ENCODE measurements around the gene GGT5.
"Not testable (repeated sequence)": the region's sequence is repeated elsewhere in the genome, so short reads cannot be mapped to it uniquely, and the experiment has no call there.

GGT5 gene

DNA sequence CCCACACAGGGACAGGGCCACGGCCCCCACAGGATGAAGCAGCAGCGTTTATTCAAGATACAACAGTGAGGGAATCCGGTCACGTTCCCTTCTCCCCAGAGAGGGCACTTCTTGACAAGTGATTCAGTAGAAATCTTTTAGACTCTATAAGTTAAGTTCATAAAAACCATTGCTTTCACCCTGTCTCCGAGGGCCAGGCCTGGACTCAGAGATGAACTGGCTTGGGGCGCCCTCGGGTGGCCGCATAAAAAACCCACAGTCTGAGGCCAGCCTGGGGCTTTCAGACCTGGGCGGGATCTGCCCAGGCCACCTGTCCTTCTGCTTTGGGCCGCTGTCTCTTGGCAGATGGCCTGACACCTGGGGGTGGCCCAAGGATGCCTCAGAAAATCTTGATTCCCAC, 14.6 kb upstream of the GGT5 start:
- H3K4me3 ChIP-seq (ENCODE audit: low read depth in 1 of 2, low read length in 1 of 2); H3K36me3 ChIP-seq; H3K27ac ChIP-seq; H3K27me3 ChIP-seq; H3K4me1 ChIP-seq (ENCODE audit: control insufficient read depth in 1 of 2, insufficient read depth in 1 of 2, low read depth in 1 of 2, low read length in 1 of 2); H3K9me3 ChIP-seq: not testable (repeated sequence)
- TF ChIP-seq, protein P1, sequence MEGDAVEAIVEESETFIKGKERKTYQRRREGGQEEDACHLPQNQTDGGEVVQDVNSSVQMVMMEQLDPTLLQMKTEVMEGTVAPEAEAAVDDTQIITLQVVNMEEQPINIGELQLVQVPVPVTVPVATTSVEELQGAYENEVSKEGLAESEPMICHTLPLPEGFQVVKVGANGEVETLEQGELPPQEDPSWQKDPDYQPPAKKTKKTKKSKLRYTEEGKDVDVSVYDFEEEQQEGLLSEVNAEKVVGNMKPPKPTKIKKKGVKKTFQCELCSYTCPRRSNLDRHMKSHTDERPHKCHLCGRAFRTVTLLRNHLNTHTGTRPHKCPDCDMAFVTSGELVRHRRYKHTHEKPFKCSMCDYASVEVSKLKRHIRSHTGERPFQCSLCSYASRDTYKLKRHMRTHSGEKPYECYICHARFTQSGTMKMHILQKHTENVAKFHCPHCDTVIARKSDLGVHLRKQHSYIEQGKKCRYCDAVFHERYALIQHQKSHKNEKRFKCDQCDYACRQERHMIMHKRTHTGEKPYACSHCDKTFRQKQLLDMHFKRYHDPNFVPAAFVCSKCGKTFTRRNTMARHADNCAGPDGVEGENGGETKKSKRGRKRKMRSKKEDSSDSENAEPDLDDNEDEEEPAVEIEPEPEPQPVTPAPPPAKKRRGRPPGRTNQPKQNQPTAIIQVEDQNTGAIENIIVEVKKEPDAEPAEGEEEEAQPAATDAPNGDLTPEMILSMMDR (IDR thresholded peaks at IDR 0.05): peak; percentile 53

DNA sequence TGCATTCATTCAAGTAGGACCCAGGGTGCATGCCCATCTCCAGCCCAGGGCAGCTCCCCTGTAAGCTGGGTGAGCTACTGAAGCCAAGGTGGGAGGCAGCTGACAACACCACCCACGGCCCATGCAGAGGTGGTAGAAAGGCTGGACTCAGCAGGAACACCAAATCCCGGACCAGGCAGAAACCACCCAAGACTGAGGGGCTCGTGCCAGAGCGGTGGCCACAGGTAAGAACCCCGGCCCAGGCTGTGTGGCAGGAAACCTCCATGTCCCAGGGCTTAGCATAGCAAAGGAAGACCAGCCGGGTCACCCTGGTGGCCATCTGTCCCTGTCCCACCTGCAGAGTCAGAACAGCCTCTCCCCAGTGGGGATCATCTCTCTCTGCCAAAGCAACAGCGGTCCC, 11.9 kb upstream of the GGT5 start:
- H3K27ac ChIP-seq; H3K9me3 ChIP-seq; H3K27me3 ChIP-seq; H3K36me3 ChIP-seq; H3K4me1 ChIP-seq (ENCODE audit: control insufficient read depth in 1 of 2, insufficient read depth in 1 of 2, low read depth in 1 of 2, low read length in 1 of 2); H3K4me3 ChIP-seq (ENCODE audit: low read depth in 1 of 2, low read length in 1 of 2): not testable (repeated sequence)

DNA sequence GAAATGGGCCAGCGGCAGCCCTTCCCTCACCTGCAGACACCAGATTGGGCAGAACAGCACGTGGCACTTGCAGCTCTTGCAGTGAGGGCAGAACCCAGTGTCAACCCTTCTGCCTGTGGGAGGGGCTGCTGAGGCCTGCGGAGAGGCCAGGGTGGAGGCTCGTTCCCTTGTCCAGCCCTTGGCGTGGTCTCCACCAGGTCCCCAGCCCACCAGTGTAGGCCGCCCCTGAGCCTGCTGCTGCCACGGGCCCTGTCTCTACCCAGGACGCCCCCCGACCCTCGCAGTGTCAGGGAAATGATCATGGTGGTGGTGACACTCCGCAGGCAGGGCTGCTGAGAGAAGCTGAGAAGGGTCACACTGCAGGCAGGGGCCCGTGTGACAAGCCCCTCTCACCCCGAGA, 11.3 kb upstream of the GGT5 start:
- not testable (repeated sequence) for H3K27me3 ChIP-seq; H3K27ac ChIP-seq; H3K4me1 ChIP-seq (ENCODE audit: control insufficient read depth in 1 of 2, insufficient read depth in 1 of 2, low read depth in 1 of 2, low read length in 1 of 2); H3K4me3 ChIP-seq (ENCODE audit: low read depth in 1 of 2, low read length in 1 of 2); H3K36me3 ChIP-seq; H3K9me3 ChIP-seq

DNA sequence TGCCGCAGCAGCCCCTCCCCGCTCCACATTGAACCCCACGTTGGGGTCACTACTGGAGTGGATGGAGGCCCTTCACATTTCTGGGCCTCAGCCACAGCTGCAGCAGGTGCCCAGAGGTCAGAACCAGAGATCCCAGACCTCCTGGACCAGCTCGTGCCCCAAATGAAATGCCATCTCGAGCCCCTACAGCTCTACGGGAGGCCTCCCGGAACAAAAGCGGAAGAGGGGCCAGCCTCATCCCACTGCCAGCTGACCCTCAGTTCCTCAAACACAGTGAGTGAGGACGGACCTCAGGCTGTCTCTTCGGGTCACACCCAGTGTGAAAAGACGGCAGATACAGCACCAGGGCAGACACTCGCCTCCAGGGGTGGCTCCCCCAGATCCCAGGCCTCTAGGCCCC, 8.2 kb upstream of the GGT5 start:
- not testable (repeated sequence) for H3K27ac ChIP-seq; H3K4me1 ChIP-seq (ENCODE audit: control insufficient read depth in 1 of 2, insufficient read depth in 1 of 2, low read depth in 1 of 2, low read length in 1 of 2); H3K9me3 ChIP-seq; H3K36me3 ChIP-seq; H3K27me3 ChIP-seq; H3K4me3 ChIP-seq (ENCODE audit: low read depth in 1 of 2, low read length in 1 of 2)

DNA sequence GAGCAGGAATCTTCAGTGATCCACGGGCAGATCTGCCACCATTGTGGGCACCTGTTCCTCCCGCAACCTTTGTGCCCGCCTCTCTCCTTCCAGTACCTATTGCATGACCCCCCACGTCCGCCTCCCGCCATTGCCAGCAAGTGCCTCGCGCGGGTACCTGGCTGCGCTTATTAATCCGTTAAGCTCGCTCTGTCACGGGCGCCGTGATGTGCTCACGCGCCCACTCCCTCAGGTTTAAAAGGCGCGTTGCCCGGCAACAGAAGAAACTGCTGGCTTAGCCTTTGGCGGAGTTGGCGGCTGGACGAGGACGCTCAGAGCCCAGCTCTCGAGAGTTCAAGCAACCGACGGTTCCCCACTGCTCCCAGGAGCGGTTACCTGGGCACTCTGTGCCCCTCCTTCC, 6.4 kb upstream of the GGT5 start:
- H3K36me3 ChIP-seq: not testable (repeated sequence)

DNA sequence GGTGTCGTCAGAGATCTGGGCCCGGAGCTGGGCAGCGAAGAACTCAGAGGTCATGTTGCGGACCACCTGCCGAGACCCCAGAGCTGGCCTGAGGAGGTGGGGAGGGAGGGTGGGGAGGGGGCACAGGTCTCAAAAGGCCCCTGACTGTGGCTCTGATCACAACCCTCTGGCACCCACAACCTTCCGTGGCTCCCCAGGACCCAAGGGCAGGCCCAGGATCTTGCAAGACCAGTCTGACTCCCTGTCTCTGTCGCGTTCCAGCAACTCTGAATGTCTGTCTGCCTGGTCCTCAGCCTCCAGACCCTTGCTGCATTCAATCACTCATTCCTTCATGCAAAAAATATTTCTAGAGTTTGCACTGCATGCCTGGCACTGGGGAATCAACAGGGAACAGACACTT, 4.5 kb upstream of the GGT5 start:
- H3K4me3 ChIP-seq (ENCODE audit: low read depth in 1 of 2, low read length in 1 of 2); H3K27me3 ChIP-seq: not testable (repeated sequence)

More for the DNA sequence above, 6.4 kb upstream of the GGT5 start:
- H3K9me3 ChIP-seq; H3K4me1 ChIP-seq (ENCODE audit: control insufficient read depth in 1 of 2, insufficient read depth in 1 of 2, low read depth in 1 of 2, low read length in 1 of 2); H3K27me3 ChIP-seq; H3K27ac ChIP-seq; H3K4me3 ChIP-seq (ENCODE audit: low read depth in 1 of 2, low read length in 1 of 2): not testable (repeated sequence)

DNA sequence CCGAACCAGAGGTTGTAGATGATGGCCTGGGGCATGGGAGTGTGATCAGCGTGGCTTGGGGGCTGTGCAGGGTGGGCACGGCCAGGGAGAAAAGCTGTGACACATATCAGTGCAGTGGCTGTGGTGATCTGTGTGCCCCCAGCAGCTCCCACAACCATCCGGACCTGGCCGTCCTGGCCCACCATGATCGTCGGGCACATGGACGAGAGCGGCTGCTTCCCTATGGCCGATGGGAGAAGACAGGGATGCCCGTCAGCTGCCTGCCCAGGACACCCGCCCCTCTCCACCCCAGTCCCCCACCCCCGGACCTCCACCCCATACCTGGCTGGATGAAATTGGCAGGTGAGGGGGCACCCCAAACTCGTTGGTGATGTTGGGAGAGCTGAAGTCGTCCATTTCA, 3.7 kb upstream of the GGT5 start:
- not testable (repeated sequence) for H3K4me1 ChIP-seq (ENCODE audit: control insufficient read depth in 1 of 2, insufficient read depth in 1 of 2, low read depth in 1 of 2, low read length in 1 of 2); H3K27me3 ChIP-seq; H3K9me3 ChIP-seq; H3K27ac ChIP-seq; H3K4me3 ChIP-seq (ENCODE audit: low read depth in 1 of 2, low read length in 1 of 2); H3K36me3 ChIP-seq

More for the DNA sequence above, 4.5 kb upstream of the GGT5 start:
- not testable (repeated sequence) for H3K36me3 ChIP-seq; H3K27ac ChIP-seq; H3K4me1 ChIP-seq (ENCODE audit: control insufficient read depth in 1 of 2, insufficient read depth in 1 of 2, low read depth in 1 of 2, low read length in 1 of 2); H3K9me3 ChIP-seq

DNA sequence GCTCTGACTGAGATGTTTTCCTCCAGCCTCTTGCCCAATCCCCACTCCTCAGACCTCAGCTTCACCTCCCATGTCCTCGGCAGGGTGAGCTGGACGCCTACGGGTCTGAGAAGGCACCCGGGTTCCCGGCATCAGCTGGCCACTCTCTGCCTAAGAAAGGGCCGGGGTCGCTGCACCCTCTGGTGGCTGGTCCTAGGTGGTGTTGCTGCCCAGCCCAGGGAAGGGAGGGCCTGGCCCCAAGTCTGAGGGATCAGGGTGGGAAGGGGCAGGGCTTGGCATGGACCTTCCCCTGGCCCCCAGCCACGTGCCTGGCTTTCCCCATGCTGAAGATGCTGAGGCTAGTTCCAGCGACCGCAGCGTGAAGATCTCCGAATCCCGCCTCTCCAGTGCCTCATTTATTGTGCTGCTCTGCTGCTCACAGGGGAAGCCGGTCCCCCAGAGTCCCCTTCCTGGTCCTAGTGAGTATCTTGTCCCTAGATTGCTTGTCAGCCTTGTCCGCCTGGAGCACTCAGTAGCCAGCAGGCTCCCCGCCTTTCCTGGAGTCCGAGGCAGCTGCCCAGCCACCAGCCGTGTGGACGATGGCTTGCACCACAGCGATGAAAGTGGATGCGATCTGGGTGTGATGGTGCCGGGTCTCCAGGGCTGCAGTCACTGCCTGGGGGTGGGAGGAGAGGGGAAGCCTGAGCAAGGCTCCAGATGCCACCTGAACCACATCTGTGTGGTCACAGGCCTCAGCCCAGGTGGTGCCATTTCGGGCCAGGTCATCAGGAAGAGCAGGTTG, 2.9 kb upstream of the GGT5 start:
- Histone ChIP-seq H3K36me3 (no peaks in the 10 kb centered on the region), H3K4me1 (ENCODE audit: control insufficient read depth in 1 of 2, insufficient read depth in 1 of 2, low read depth in 1 of 2, low read length in 1 of 2) (peaks cover 10 to 14% of the 10 kb centered on the region in 2 experiments), H3K4me3 (ENCODE audit: low read depth in 1 of 2, low read length in 1 of 2) (no peak overlapping the region), H3K27ac (no peak overlapping the region), H3K27me3 (no peaks in the 10 kb centered on the region), H3K9me3 (no peaks in the 10 kb centered on the region)
- TF ChIP-seq, protein P1 (IDR thresholded peaks at IDR 0.05): peak; percentile 61
